GM18526 (cell line): Measurements from ENCODE around the gene SLC12A7.

ENCODE experiments used
- POLR2A ChIP-seq: IDR thresholded peaks from 3 replicates; pipeline ENCODE4 v1.6.1; 2011; ENCODE audit not compliant: insufficient read length; ENCODE audit errors: extremely low read depth

Gene SLC12A7

GRCh38 chr5:1144089-1144488, 32.2 kb upstream of the SLC12A7 start:
- TF ChIP-seq POLR2A: no peak

DNA sequence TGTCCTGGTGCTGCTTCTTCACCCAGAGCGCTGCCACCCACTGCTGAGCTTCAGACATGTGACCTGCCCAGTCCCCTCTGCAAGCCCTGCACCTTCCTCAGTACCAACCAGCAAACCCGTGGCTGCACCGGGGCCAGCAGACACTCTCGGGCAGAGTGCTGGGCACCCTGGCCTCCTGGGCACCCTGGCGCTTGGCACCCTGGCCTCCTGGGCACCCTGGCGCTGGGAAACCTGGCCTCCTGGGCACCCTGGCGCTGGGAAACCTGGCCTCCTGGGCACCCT, 31.7 kb upstream of the SLC12A7 start:
- no peak for TF ChIP-seq POLR2A

DNA sequence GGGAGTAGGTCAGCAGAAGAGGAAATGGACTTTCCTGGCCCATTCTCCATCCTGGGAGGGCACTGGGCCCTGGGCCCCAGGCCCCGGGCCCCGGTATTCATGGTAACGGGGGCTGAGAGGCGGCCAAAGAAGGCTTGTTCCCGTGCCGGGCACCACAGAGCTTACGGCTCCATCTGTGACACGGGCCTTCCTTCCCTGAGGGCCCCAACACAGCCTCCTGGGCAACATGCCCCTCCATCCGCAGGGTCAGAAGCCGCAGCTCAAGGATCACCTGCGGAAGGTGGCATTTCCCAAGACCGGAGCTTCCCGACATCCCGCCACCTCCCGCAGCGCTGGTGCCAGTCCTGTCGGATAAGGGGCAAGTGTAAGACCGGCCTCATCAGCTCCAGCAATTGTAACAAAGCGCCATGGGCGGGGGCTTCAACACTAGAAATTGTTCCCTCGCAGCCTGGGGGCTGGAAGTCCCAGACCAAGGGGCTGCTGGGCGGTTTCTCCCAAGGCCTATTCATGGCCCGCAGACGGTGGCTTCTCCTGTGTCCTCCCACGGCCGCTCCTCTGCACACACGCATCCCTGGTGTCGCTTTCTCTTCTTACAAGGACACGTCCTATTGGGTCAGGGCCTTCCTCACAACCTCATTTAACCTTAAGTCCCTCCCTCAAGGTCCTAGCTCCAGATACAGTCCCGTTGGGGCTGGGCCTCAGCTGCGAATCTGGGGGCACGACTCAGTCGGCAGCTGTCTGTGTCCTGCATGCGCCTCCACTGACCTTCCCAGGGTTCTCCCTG, 31.2 kb upstream of the SLC12A7 start:
- no peak for TF ChIP-seq POLR2A

GRCh38 chr5:1141834-1142233, 30.0 kb upstream of the SLC12A7 start:
- no peak for TF ChIP-seq POLR2A

DNA sequence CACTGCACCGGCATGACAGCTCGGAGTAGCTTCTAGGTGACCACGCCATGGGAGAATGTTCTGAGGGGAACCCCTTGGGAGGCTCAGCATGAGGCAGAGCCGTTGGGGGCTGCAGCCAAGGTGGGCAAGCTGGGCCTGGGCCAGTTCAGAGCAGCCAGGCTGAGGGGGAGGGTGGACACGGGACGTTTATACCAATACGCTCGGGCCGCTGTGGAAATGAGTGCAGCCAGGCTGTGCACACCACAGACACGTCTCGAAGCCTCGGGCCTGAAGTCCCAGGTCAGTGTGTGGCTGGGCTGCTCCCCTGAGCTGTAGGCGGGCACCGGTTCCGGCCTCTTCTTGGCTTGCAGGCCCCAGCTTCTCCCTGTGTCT, 28.9 kb upstream of the SLC12A7 start:
- no peak for TF ChIP-seq POLR2A

GRCh38 chr5:1140171-1140817, 28.4 kb upstream of the SLC12A7 start:
- TF ChIP-seq POLR2A: no peak

DNA sequence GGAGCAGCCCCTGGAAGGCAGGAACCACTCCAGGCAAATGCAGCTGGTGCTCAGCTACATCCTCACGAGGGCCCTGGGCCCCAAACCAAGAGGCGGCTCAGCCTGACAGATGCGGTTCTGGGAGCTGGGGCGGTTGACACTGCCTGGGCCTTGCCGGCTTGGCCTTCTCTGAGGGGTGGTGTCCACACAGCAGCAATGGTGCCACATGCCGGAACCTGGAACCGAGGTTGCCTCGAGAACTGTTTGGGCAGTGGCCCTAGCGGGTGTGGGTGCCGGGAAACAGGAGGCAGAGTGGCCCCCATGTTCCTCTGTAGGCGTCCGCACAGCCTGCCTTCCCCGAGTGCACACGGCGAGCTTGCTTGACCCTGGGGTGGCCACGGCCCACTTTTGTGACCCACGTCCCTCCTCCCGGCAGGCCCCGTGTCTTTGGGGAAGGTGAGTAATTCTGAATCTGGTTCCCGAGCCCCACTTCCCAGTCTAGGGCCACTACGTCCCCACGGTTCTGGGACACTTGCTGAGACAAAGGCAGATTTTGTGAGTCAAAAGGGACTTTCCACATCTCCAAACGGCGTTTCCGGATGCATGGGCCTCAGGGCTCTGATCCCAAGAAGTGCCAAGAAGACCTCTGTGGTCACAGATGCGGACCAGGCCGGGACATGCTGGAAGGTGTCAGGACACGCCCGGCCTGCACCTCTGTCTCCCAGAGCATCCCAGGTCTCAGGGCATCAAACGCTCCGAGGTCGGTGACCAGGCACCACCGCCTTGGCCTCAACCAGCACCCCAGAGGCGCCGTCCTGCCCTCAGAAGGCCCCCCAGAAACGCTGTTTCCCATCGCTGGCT, 27.7 kb upstream of the SLC12A7 start:
- TF ChIP-seq POLR2A: no peak

DNA sequence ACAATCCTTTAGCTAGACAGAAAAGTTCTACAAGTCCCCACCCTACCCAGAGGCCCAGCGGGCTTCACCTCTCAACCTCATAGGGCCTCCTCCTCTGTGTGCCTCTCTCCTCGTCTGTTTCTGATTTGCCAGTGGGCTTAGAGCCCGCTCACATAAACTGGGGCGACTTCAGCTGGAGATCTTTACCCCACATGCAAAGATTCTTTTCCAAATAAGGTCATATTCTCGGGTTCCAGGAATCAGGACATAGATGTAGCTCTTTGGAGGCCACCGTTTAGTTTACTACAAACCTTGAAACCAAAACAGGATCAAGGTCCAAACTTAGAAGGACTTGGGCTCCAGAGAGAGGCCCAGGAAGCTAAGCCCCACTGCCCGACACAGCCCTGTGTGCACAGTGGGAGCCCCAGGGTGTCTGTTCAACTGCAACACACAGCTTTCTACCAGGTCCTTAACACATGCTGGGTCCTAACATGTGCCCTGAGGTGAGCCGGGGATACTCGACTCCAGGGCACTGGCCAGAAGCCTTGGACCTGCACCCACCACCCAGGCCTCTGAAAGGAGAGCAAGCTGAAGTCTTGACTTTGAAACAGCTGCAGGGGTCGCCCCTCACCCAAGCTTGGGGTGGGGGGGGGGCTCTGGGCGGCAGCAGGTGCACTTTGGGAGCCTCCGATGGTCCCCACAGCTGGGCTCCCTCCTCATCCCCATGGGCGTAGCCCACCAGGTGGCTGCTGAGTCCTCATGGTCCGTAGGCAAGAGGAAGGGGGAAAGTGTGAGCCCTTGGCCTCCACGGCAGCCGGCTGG, 26.8 kb upstream of the SLC12A7 start:
- no peak for TF ChIP-seq POLR2A

DNA sequence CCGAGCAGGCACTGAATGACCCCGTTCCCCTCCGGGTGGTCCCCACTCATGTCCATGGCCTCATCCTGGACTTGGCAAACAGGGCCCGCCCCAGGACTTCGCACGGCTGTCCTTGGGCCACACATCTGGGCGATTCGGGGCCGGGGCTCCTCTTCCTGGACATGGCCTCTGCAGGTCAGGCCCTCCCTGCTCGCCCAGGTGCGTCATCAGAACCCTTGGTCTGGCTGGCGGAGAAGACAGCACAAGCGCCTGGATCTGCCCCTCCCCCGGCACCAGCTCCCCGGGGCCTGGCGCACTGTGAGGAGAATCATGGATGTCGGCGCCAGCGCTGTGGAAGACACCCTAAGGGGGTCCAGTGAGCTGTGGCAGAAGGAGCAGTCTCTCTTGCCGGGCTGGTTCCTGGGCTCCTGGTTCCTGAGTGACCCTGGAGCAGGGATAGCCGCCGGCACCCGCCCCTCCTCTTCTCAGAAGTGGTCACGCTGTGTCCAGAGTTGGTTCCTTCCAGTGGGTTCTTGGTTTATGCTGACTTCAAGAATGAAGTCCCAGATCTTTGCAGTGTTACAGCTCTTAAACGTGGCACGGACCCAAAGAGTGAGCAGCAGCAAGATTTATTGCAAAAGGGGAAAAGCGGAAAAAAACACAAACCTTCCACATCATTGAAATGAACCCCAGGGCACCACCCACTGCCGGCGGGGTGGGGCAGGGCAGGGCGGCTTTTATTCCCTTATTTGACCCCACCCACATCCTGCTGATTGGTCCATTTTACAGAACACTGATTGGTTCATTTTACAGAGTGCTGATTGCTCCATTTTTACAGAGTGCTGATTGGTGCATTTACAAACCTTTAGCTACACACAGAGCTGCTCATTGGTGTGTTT, 25.9 kb upstream of the SLC12A7 start:
- TF ChIP-seq POLR2A: no peak

GRCh38 chr5:1136814-1137213, 25.0 kb upstream of the SLC12A7 start:
- TF ChIP-seq POLR2A: no peak

- TF ChIP-seq POLR2A: no peak
Measured at GRCh38 chr5:1135696-1136525, 24.0 kb upstream of the SLC12A7 start.

GRCh38 chr5:1134478-1134877, 22.6 kb upstream of the SLC12A7 start:
- TF ChIP-seq POLR2A: no peak

DNA sequence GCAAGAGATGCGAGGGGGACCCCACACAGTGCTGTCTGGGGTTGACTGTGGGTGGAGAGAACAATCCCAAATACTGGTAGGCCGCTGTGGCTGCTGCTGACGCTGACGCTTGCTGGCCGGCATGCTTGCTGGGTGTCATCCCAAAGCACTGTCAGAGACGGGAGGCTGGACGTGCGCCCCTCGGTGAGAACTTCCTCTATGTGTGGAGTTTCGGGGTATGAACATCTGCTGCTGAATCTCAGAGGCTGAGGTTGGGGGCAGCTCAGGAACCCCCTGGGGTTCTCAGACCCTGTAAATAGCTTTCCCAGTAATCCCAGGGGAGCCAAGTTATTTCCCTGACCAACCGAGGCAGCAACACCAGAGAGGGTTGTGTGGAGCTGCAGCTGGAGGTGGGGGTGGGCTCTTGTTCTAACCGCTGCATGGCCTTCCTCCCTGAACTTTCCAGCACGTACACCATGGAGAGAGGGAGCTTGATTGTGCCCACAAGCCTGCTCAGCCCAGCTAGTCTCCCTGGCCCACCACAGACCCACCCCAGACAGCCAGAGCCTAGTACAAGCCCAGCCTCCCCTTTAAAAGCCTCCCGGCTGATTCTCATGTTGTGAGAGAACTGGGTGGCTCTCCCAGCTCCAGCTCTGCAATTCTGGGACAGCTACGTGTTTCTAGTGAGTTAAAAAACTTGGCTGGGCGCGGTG, 21.8 kb upstream of the SLC12A7 start:
- TF ChIP-seq POLR2A: no peak

DNA sequence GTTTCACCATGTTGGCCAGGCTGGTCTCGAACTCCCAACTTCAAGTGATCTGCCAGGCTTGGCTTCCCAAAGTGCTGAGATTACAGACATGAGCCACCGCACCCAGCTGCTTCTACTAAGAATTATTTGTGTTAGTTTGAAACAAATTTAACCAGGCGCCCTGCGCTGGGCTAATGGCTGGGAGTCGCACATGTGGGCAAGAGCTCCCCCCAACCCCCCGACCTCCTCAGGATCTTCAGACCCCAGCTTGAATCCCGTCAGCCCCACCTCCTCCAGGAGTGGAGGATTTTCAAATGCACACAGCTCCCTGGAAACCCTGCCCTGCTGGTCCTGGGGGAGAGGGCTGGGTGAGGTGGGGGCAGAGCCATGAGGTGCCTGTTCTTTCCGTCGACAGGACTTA, 21.2 kb upstream of the SLC12A7 start:
- TF ChIP-seq POLR2A: no peak
